Cardiac septum (tissue), 1 donor: Measurements from ENCODE around the gene FAM174C. TPM values are rescaled to one million over a fixed set of nuclear protein-coding genes. Genes with fewer than 3 reads are reported as not detected.

Source experiments
- DNase-seq: peaks from one replicate; pipeline ENCODE4 v3.0.0-alpha.2; 2020; ENCODE audit warnings: low spot score
- intact Hi-C: fragments of 100-400 bp; cut with DNase I; formaldehyde crosslinking; loops from one replicate; pipeline ENCODE4 v1.14.0; 2022
- total RNA-seq: library from RNA; stranded (reverse); fragmentation: NEBNext Ultra II Directional; extraction: Animal tissue kit (Norgen Biotek cat#: 25700); gene quantifications from one replicate; pipeline ENCODE4 v1.2.1, GENCODE V29; 2021
- donor health status: DM: no; HTN: no; CAD: no.

FAM174C gene
- total RNA-seq, 1 donor from 2014 or later, result 20.0 TPM

DNA sequence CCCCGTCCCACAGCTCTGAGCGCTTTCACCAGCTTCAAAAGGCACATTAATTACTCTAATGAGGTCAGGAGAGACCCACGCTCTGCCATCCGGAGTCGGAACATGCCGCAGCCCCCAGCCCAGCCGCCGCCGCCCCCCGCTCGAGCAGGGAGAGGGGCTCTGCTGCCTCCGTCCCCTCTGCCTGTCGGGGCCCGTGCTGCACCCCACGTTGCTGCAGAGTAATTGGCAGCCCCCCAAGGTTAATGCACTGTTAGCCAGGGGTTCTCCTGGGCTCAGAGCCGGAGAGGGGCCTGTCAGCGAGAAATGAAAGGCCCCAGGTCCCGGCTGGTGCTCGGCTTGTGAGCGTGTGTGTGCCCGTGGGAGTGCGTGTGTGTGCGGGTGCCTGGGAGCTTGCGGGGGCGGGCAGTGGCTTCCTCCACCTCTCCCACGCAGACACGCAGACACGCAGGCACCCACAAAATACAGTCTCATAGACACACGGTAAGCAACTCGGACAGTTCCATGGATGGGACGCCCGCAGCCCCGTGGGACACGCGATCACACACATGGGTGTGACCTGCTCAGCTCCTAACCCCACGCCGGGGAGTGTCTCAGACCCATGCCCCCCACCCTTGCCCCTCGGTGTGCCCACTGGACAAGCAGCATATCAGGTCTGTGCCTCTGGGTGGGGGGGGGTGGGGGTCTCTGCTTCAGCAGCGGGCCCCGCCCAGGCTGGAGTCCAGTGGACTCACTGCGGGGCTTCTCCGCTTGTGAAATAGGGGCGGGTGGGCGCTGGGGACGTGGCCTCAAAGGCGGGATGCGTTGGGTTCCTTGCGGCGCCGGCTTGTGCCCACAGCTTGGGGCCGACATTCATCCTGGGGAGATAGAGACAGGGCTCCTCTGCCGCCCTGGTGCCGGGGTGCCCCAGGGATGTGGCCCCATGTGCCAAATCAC lies 5.6 kb downstream of the FAM174C start:
- no peak for DNase-seq
- intact Hi-C loops, result no loop called here

- DNase-seq, result no peak
- intact Hi-C loops, result no loop called here
Observed at GRCh38 chr19:1281569-1282287, 6.4 kb downstream of the FAM174C start.

DNA sequence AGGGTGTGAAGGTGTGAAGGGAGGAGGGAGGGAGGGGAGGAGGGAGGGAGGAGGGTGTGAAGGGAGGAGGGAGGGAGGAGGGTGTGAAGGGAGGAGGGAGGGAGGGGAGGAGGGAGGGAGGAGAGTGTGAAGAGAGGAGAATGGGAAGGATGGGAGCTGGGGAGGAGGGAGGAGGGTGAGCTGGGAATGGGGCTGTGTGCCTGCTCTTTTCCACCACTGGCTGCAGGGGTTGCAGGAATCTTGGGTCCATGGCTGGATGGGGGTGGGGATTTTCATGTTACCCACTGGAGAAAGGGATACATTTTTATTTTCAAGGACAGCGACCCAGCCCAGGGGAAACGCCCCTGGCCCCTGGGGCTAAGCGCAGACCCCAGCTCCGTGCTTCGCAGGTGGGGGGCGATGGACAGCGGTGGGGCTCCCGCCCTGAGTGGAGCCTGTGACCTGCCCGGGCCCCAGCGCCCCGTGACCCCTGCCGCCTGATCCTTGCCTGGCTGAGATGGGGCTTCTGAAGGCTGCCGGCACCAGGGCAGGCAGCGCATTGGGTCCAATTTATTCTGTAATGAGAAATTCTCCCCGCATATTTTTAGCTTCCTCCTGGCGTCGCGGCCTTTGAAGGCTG lies 7.4 kb downstream of the FAM174C start:
- no peak for DNase-seq
- intact Hi-C loops, result no loop called here

DNA sequence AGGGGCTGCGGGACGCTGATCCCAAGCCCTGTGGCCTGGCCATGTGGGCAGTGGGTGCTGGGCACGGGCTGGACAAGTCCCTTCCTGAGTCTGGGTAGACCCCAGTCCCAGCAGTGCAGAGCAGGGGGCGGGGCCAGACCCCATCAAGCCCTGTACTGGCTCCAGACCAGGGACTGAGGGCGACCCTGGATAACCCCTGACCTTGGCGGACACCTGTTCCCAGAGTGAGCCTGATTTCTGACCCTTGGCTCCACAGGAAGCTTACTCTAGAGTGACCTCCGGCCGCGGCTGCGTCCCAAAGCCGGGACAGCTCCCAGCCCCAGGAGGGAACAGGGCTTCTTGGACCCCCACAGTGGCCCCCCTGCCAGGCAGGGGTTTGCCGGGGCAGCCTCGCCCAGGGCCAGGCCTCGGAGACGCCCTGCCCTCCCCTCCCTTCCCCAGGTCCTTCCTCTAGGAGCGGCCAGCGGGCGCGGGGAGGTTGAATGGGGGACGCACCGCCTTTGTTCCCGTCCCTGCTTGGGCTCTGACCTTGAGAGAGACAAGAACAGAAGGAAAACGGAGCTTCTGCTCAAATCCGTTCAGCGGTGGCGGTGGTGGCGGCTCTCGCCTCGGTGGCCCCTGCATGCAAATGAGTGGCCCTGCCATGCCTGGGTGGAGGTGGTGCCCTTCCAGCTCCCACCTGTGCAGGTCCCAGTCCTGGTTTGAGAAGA lies 8.0 kb downstream of the FAM174C start:
- intact Hi-C loops, result no loop called here
- no peak for DNase-seq

DNA sequence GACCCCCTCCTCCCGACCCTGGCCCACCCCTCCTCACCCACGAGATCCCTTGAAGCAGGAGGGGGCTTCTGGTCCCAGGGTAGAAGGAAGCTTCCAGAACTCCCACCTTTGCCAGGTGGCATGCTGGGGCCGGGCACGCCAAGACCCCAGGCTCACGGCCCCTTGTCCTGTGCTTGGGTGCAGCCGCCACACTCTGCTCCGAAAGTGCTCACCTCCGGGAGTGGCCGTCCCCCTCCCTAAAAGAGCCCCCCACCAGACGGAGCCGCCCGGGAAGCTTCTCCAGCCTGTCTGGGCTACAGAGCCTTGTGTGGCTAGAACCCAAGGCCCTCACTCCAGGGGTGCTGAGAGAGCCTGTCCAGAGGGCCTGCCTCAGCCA lies 8.6 kb downstream of the FAM174C start:
- intact Hi-C loops, result no loop called here
- no peak for DNase-seq

- DNase-seq, result no peak
- intact Hi-C loops, result no loop called here
Observed at GRCh38 chr19:1284293-1284978, 9.1 kb downstream of the FAM174C start.

GRCh38 chr19:1284979-1285736 lies 9.8 kb downstream of the FAM174C start:
- DNase-seq, result no peak
- intact Hi-C loops, result no loop called here

DNA sequence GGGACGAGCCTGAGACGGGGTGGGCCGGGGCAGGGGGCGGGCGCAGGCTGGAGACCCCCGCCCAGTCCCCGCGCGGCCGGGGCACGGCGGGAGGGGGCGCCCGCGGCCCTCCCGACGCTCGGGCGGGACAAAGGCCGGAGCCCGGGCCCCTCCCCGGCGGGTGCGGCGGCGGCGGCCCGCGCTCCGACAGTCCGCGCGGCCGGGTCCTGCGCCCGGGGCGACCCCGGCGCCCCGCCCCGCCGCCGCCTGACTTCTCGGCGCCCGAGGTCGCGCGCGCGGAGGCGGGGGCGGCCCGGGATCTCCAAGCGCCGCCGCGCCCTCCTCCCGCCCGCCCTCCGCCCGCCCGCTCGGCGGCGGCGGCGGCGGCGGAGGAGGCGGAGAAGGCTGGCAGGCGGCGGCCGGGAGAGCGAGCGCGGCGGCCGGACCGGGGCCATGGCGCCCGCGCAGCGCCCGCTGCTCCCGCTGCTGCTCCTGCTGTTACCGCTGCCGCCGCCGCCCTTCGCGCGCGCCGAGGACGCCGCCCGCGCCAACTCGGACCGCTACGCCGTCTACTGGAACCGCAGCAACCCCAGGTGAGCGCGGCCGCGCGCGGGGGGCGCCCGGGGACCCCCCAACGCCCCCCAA lies 10.5 kb downstream of the FAM174C start, which contains the start of gene EFNA2:
EFNA2 (plus strand) TSS at position 137 of the 624 bp plus-strand sequence; CDS start at position 433, 296 bp downstream.
- no peak for DNase-seq
- intact Hi-C loops, result no loop called here

- intact Hi-C loops, result no loop called here
- no peak for DNase-seq
Observed at GRCh38 chr19:1286487-1287353, 11.4 kb downstream of the FAM174C start.

DNA sequence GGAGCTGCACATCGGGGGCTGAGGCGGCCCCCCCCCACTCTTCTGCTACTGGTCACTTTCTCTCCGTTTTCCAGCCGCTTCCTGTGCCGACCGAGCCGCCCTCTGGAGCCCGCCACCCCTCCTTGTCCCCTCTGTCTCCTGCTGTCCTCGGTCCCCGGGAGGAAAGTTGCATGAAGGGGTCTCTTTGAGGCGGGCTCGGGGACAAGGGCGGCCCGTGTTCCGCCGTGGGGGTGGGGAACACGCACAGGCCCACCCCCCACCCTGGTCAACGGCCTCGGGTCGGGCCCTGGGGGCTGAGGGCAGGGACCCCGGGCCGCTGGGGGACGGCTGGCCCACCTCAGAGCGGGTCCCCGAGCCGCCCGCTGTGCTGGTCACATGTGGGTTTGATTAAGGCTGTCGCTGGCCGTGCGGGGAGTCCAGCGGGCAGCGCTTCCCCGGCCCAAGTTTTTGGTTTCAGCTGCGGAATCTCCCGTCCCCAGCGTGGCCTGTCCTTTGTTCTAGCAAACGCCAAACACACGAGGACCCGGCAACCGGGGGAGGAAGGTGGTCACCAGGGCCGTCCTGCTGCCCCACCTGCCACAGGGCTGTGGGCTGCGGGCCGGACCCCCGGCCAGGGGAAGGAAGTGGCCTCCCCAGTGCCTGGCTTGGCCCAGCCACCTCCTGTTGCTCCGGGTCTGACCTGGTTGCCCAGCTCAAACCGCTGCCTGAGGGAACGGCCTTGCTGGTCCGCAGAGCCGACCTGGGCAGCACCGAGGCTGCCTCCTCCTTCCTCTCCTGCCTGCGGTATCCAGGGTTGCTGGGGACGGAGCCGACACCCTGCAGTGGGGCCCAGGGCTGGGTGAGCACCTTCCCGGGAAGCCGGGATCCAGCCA lies 12.3 kb downstream of the FAM174C start:
- no peak for DNase-seq
- intact Hi-C loops, result no loop called here

DNA sequence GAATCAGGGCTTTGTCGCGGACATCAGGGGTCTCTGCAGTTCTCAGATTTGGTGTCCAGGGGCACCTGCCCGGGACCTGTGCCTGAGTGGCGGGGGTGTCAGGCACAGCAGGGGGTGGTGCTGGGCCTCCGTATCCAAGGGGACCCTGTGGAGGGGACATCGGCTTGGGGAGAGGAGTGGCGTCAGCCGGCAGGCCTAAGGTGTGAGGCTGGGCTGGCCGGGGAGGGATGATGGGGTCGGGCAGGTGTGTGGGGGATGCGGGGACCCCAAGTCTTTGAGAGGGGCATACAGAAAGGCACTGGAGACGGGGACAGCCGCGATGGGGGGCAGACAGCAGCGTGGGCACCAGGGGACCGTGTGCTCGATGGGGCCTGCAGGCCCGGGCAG lies 12.9 kb downstream of the FAM174C start:
- no peak for DNase-seq
- intact Hi-C loops, result no loop called here

- no peak for DNase-seq
- intact Hi-C loops, result no loop called here
Observed at GRCh38 chr19:1288833-1289685, 13.7 kb downstream of the FAM174C start.

DNA sequence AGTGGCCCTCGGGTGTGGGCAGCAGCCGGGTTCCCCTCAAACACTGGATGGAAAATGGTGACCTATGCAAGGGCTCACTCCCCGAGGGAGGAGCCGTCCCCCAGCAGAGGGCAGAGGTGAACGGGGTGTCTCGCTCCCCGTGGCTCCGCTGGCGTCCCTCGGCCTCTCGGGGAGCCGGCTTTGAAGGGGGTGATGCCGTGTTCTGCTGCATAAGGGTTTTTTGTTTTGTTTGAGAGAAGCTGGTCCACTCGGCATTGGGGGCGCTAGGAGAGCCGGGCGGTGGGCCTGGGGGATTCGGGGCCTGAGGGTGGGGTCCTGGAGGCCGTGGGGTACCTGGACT lies 14.3 kb downstream of the FAM174C start:
- intact Hi-C loops, result no loop called here

DNA sequence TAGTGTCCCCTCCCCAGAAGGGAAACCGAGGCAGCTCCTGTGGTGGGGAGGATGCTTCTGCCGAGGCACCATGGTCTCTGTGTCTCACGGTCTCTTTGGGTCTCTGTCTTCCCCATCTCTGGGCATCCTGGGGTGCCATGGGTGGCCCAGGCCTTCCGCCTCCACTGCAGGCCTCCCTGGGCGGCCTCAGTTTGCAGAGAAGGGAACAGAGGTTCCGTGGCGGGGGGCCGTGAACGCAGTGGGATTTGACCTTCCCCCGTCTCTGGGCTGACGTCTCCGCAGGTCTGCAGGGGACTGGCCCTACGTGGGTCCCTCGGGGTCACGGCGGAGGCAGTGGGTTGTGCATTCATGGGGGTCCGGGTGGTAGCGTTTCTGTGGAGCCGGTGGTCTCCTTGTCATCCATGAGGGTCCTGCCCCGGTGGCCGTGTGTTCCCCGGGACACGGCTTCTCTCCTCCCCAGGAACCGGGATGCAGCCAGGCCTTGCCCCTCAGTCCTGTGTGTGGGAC lies 14.9 kb downstream of the FAM174C start:
- intact Hi-C loops, result no loop called here
- DNase-seq, result no peak

More for the DNA sequence above, 14.3 kb downstream of the FAM174C start:
- no peak for DNase-seq
